ENCODE data around the gene NATD1. TPM values are rescaled to one million over a fixed set of nuclear protein-coding genes. Genes with fewer than 3 reads are reported as not detected.
A peak's percentile ranks its signal among the peaks of the same experiment; 100 is the strongest.

Gene NATD1
- total RNA-seq, 4 donors from 2014 or later, result 2.4 to 5.1 (median 3.2) TPM

GRCh38 chr17:21286066-21286770 is 33.0 kb upstream of the NATD1 start:
- 0% methylated on average over 2 to 8 of the region's 16 CpGs for WGBS, 2 donors
- H3K36me3 ChIP-seq, result peaks cover 0 to under 1% (median 0%) of the 10 kb centered on the region in 3 donors
- H3K27ac ChIP-seq, result peak overlapping the region; percentile 90 to 99 (median 97)
- peaks cover 52 to 83% (median 53%) of the 10 kb centered on the region in 3 donors for H3K4me1 ChIP-seq
- TF ChIP-seq CTCF (IDR thresholded peaks at IDR 0.05) (no peak), POLR2A (IDR thresholded peaks at IDR 0.05) (peak in 3 of 4 donors; percentile 24 to 73 (median 38))
- H3K4me3 ChIP-seq, result peak overlapping the region; percentile 65 to 97 (median 88)
- intact Hi-C loops (cut with DNase I), result no loop called here
- H3K27me3 ChIP-seq, result peaks cover 0 to 5% (median 0%) of the 10 kb centered on the region in 4 donors
- peak; percentile 64 for DNase-seq
- H3K9me3 ChIP-seq, result no peaks in the 10 kb centered on the region

DNA sequence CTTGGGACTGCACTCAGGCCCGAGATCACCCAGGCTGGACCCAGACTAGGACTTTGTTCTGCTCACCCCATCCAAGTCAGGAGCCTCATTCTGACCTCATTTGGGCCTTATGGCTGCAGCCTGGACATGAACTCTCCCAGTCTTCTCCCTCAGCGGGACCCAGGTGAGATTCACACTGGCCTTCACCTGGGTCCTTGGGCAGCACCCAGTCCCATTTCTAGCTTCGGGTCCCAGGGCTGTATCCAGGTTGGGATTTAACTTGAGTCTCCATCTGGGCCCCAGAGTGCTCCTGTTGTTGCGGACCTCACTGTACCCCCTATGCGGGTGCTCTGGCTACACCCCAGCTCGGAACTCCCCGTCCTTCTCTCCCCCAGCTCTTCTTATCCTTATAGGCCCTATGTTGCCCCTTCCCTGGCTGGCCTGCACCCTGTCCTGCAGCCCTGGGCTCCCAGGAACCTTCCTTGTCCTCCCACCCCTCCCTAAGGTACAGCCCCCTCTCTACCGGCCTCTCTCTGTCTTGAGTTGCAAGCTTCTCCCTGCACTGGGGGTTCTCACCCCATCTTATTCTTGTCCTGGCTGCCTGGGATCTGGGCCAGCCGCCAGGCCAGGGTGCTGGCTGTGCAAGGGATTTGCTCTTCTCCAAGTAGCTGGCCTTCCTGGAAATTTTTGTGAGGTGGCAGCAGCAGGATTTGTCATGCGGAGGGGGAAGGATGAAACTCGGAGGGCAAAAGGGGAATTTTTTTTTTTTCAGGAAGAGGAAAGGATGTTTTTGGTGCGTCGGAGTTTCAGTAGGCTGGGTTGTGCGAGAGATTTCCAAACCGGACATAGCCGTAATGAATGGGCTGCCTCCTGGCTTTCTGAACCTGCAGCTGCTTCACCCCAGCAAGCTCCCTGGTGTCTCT is 32.2 kb upstream of the NATD1 start:
- Histone ChIP-seq H3K9me3 (no peaks in the 10 kb centered on the region), H3K27me3 (peaks cover 0 to 2% (median 0%) of the 10 kb centered on the region in 4 donors), H3K4me3 (peak overlapping the region; percentile 65 to 97 (median 88)), H3K36me3 (no peaks in the 10 kb centered on the region), H3K27ac (peak overlapping the region; percentile 90 to 99 (median 97)), H3K4me1 (peaks cover 51 to 79% (median 52%) of the 10 kb centered on the region in 3 donors)
- 1 to 3% methylated on average over 7 to 15 of the region's 16 CpGs for WGBS, 2 donors
- DNase-seq, result no peak
- intact Hi-C loops (cut with DNase I), result no loop called here
- TF ChIP-seq CTCF (IDR thresholded peaks at IDR 0.05), result no peak
- no peak for TF ChIP-seq POLR2A (IDR thresholded peaks at IDR 0.05)

GRCh38 chr17:21284319-21285163 is 31.3 kb upstream of the NATD1 start, which contains the start of gene MAP2K3:
Gene MAP2K3, plus strand, starts transcription at chr17:21284711. Its CDS starts 210 bp downstream, at chr17:21284921.
- Histone ChIP-seq H3K27ac (peak within 1 kb of the TSS; percentile 90 to 99 (median 97)), H3K4me3 (peak within 1 kb of the TSS; percentile 65 to 97 (median 88)), H3K27me3 (no peaks in the 10 kb centered on the region), H3K9me3 (no peaks in the 10 kb centered on the region), H3K36me3 (no peaks in the 10 kb centered on the region), H3K4me1 (peaks cover 42 to 79% (median 46%) of the 10 kb centered on the region in 3 donors)
- WGBS, 2 donors, result 0% methylated on average over 4 to 15 of the region's 88 CpGs
- TF ChIP-seq CTCF (IDR thresholded peaks at IDR 0.05) (peak in 1 of 6 experiments; percentile 11), POLR2A (IDR thresholded peaks at IDR 0.05) (peak in 3 of 4 donors; percentile 64 to 97 (median 93))
- peak; percentile 98 for DNase-seq
- intact Hi-C loops (cut with DNase I), result loop anchor here (5.0 kb wide), 1 partner anchor 228 kb away; no protein-coding TSS in a partner anchor

- 18 to 40% methylated on average over 4 to 14 of the region's 49 CpGs for WGBS, 2 donors
- intact Hi-C loops (cut with DNase I), result loop anchor here (5.0 kb wide), 1 partner anchor 229 kb away; no protein-coding TSS in a partner anchor
- no peak for DNase-seq
- no peaks in the 10 kb centered on the region for H3K27me3 ChIP-seq
- peaks cover 36 to 79% (median 41%) of the 10 kb centered on the region in 3 donors for H3K4me1 ChIP-seq
- H3K4me3 ChIP-seq, result peak overlapping the region; percentile 65 to 97 (median 88)
- TF ChIP-seq CTCF (IDR thresholded peaks at IDR 0.05) (no peak), POLR2A (IDR thresholded peaks at IDR 0.05) (no peak)
- H3K9me3 ChIP-seq, result no peaks in the 10 kb centered on the region
- H3K36me3 ChIP-seq, result no peaks in the 10 kb centered on the region
- peak overlapping the region; percentile 86 to 99 (median 97) for H3K27ac ChIP-seq
These were observed 30.5 kb upstream of the NATD1 start for GRCh38 chr17:21283482-21284318.
